Stimulated activated CD8-positive, alpha-beta memory T cell treated with anti-CD3 and anti-CD28 coated beads, Interleukin-7, amount 100 ng/mL, for 24 hours (primary cell): ENCODE results near the gene SPDL1.

Source experiments
- DNase-seq: peaks from one replicate; pipeline ENCODE4 v3.0.0-alpha.2; 2020; ENCODE audit warnings: low read depth

SPDL1 gene, protein sequence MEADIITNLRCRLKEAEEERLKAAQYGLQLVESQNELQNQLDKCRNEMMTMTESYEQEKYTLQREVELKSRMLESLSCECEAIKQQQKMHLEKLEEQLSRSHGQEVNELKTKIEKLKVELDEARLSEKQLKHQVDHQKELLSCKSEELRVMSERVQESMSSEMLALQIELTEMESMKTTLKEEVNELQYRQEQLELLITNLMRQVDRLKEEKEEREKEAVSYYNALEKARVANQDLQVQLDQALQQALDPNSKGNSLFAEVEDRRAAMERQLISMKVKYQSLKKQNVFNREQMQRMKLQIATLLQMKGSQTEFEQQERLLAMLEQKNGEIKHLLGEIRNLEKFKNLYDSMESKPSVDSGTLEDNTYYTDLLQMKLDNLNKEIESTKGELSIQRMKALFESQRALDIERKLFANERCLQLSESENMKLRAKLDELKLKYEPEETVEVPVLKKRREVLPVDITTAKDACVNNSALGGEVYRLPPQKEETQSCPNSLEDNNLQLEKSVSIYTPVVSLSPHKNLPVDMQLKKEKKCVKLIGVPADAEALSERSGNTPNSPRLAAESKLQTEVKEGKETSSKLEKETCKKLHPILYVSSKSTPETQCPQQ

DNA sequence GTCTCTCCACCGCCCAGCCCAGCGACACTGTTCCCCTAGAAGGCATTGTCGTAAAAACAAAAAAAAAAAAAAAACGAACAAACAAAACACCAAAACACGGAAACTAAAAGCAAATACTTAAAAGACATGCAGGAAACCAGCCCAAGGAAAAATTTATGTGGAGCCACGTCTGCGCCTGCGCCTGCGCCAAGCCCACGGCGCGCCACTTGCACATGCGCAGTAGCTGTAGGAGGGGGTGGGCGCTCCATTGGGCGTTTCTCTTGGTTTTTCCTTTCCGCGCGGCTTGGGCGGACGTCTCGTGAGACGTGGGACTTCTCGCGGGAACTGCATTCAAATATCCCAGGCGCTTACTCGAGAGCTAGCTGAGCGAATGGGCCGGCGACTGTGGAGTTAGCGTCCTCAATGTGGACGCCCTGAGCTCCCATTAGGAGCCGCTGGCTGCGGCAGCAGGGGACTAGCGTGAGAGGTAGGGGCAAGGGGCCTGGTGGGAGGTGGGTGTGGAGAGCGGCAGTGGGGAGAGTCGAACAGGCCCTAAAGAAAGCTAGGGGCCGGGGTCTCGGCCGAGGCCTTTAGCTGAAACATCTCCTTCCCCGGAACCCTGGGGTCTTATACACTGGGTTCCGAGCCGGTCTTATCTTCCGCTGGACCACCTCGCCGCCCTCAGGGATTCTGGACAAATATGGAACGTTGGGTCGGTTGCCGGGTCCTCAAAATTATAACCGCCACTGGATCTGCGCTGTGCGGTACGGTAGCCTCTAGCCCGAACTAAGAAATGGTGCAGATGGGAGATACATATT, at the start of gene SPDL1:
TSS of gene SPDL1 (plus strand) at position 350 of the 797 bp plus-strand sequence. CDS start 4,644 bp downstream, outside the sequence.
- peak; percentile 81 for DNase-seq

- DNase-seq = no peak
These were observed 49.2 kb upstream of the SPDL1 start for GRCh38 chr5:169534311-169534880.

GRCh38 chr5:169534939-169535338, 48.6 kb upstream of the SPDL1 start:
- DNase-seq = no peak

GRCh38 chr5:169538944-169539343, 44.6 kb upstream of the SPDL1 start:
- no peak for DNase-seq

- DNase-seq = no peak
These were observed 40.8 kb upstream of the SPDL1 start for GRCh38 chr5:169542811-169543210.

DNA sequence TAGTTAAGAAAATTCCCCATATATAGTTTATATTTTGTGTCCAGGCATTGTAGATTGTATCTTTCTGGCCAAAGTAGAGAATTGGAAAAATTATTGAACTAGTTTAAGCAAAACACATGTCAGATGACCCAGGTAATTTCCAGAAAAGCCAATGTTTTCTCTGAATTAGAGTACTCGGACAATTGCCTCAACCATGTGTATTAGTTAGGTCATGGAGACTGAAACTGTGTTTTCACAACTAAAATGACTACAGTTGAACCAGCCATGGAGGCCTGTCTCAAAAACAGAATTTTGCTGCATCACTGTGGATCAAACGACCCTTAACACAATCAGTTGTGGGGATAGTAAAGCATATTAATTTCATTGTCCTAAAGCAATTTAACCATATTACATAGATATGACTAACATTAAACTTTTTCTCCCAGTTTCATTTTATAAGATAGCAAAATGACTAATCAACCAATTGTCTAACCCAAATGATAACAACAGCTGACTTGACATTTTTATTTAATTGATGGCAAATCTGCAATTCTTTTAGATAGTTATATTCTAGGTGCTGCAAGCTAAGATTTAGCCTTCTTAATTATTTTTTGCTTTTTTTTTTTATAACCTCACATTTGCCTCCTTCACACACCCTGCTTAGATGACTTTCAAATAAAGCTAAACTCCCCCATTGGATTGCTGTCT, 39.2 kb upstream of the SPDL1 start:
- no peak for DNase-seq

DNA sequence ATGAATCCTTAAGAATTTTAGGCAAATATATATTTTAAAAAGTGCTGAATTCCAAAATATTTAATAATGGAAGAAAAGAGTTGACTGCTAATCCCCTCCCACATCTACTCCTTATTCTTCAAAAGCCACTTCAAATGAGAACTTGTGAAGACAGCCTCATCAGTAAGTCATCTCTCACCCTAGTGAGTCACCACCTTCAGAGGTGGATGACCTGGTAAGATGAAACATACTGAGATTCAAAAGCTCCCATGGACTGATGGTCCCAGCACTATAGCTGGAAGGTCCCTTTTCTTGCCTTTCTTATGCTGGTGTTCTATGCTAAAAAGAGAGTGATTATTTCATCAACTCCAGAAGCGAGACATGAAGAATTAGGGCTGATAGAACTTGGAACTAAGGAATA, 37.8 kb upstream of the SPDL1 start:
- DNase-seq = no peak

GRCh38 chr5:169546346-169546745, 37.2 kb upstream of the SPDL1 start:
- no peak for DNase-seq

DNA sequence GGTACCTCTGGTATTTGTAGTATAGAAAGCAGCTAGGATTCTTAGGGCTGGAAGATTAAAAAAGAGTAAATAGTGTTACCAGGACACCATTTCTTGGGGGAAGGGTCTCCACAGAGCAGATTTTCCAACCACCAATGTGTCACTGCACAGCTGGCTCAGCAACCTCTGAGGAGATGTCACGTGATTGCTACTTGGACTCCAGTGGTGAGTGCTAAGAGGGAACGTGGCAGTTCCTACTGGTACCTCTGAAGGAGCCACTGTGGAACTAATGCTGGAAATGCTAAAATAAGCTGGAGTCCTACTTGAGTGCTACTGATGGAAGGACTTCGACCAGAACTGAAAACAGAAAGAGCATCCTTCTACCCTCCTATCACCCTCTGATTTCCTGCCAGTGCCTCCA, 36.1 kb upstream of the SPDL1 start:
- no peak for DNase-seq

GRCh38 chr5:169548315-169548714, 35.3 kb upstream of the SPDL1 start:
- DNase-seq = no peak

DNA sequence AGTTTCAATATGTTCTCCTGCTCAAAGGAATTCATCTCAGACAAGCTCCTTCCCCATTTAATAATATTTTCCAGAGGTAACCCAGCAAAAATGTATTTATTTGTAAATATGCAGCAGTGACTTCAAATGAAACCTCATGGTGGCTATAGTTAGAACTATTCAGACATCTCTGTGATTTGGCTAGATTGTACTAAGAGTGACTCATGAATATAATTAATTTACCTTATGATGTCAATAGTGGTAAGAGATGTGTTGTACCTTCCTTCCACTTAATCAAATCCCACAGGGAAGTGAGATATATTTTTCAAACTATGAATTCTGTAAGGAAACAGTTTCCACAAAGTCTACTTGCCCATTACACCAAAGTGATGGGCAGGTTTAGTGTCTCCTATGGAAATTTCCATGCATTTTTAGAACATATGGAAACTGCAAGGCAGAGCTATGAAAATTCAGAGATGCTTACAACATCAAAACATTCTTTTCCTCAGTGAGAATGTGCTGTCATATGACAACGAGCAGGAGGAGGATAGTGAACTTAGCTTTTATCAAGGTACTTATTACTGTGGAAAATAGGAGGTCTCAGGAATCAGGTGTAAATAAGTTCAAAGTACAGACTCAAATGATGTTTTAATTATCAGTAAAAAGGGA, 34.0 kb upstream of the SPDL1 start:
- DNase-seq = no peak

DNA sequence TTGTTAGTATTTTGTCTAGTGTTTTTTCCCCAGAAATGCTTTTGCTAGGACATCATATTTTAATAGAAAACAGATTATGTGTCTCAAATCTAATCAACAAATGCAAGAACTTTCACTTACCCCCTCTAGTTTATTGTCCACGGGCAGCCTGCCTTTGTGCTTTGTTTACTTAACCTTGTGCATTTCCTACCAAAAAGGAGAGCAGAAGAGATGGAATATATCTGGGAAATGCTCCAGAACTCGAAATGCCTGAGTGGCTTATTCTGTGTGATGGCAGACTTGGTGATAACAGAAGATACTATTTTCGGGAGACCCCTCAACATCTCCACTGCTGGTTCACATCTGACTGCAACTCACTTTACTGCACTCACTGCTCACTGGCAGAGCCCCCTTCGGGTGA, 33.3 kb upstream of the SPDL1 start:
- no peak for DNase-seq

GRCh38 chr5:169551146-169551545, 32.4 kb upstream of the SPDL1 start:
- no peak for DNase-seq

GRCh38 chr5:169551696-169552095, 31.9 kb upstream of the SPDL1 start:
- DNase-seq = no peak

DNA sequence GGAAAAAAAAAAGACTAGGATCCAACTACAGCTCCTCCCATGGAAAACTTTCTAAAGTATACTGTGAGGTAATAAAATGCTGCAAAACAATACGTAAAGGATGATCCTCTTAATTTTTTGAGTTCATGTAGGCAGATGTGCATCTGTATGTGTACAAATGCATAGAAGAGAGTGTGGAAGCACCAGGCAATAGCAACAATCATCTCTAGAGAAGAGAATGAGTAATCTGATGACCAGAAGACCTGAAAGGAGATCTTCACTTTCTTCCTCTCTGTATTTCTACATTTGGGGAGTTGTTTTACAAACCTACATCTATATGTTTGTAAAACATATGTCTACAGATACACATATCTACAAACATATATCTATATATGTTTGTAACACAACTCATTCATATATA, 29.3 kb upstream of the SPDL1 start:
- DNase-seq = no peak

DNA sequence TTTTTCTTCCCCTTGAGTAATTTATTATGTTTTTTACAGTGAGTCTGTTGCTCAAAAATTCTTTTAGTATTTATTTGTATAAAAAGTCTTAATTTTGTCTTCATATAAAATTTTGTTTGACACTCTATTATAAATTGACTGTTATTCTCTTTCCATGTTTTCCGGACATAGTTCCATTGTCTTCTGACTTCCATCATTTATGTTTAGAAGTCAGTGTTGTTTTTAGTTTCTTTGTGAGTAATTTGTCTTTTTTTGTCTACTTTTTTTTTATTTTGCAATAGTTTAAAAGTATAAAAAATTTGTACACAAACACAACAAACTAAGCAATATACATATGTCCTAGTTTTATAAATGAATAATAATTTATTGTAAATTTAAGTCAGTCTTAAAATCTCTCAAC, 25.7 kb upstream of the SPDL1 start:
- no peak for DNase-seq

DNA sequence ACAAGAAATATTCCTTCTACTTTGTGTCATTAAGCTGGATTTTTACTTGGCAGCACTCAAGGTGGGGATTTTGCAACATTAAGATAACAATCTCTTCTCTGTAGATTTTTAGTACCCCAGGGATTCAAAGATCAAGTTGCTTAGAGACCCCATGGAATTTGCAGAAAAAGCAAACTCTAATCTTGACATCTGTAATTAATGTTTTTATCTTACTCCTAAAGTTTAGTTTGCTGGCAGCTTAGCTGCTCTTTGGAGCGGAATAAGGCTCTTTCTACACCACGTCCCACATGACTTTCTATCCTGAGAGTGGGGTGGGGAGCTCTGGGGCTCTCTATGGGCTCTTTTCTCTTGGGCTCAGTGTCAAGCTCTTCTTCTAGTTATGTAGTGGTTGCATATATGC, 21.7 kb upstream of the SPDL1 start:
- DNase-seq = no peak

DNA sequence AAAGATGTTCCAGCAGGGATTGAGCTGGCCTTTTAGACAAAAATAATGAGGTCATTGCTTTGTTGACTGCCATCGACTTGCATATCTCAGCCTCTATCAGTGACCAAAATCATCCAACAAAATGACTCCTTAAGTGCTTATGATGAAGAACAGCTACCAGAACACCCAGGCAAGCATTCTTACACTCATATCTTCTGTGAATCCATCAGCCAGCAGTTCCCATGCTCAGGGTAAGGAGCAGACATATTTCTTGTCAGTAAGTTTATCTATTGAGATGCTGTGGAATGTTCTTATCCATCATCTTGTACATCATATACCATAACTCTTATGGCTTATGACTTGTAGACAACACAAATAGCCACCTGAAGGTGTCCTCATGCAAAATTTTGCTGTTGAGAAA, 20.2 kb upstream of the SPDL1 start:
- no peak for DNase-seq

DNA sequence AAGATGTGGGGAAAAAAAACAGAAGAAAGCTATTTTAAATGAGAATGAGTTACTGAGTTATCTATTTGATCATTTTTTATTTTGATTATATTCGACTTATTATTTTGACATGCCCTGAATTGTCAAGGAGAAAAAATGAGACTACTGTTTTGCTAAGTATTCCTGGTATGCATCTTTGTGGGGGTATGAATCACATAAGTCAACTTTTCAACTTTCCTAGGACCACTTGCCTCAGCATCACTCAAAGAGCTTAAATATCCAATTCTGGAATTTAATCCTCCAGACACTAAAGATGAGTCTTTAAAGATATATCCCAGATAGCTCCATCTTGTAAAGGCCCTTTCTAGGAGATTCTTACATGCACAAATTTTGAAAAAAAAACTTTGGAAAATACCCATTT, 17.4 kb upstream of the SPDL1 start:
- no peak for DNase-seq

GRCh38 chr5:169567079-169567478, 16.5 kb upstream of the SPDL1 start:
- DNase-seq = no peak

GRCh38 chr5:169569513-169569912, 14.1 kb upstream of the SPDL1 start:
- DNase-seq = no peak

- no peak for DNase-seq
These were observed 12.2 kb upstream of the SPDL1 start for GRCh38 chr5:169571355-169571754.
